H1 (cell line): ENCODE measurements around the gene PLCL2. TPM values are rescaled to one million over a fixed set of nuclear protein-coding genes. Genes with fewer than 3 reads are reported as not detected.

Experiments used
- CTCF ChIA-PET: fragments of 300-600 bp; sonication (Branson Sonifier 250); formaldehyde crosslinking; loops from one replicate; lab custom pipeline; 2021; ENCODE audit not compliant: partially characterized antibody; lab: Charles Lee
- POLR2A ChIA-PET: fragments of 300-600 bp; sonication (Branson Sonifier 250); formaldehyde crosslinking; loops from one replicate; lab custom pipeline; 2021; ENCODE audit warnings: inconsistent platforms; ENCODE audit not compliant: partially characterized antibody; lab: Charles Lee
- DNase-seq, 2 experiments: peaks; one replicate each; pipeline versions ENCODE4 v3.0.0 to v3.0.0-alpha.2; 2010 to 2022; ENCODE audit warnings: low spot score in 2 of 2, low read depth in 1 of 2, mixed read lengths in 1 of 2
- FAIRE-seq: peaks from 2 replicates; lab custom pipeline; 2011; peaks lifted over from hg19 to GRCh38; lab: Jason Lieb, UNC
- H2AFZ ChIP-seq: 2 replicates; pipeline ENCODE4 v1.8.1; 2012; ENCODE audit warnings: low read length, inconsistent platforms
- H2AK5ac ChIP-seq: 2 replicates; pipeline ENCODE4 v1.6.1; 2013; ENCODE audit warnings: low read depth, low read length
- H2BK120ac ChIP-seq: replicated peaks from 2 replicates; pipeline ENCODE3; 2013; ENCODE audit warnings: low read depth, low read length, inconsistent platforms
- H2BK12ac ChIP-seq: 2 replicates; pipeline ENCODE4 v1.6.1; 2013; ENCODE audit warnings: low read depth, low read length
- H2BK15ac ChIP-seq: 2 replicates; pipeline ENCODE4 v1.6.1; 2013; ENCODE audit warnings: low read length
- H2BK20ac ChIP-seq: 2 replicates; pipeline ENCODE4 v1.6.1; 2013; ENCODE audit warnings: low read length
- H2BK5ac ChIP-seq: 2 replicates; pipeline ENCODE4 v1.6.1; 2013; ENCODE audit warnings: low read depth, low read length
- H3K14ac ChIP-seq: 2 replicates; pipeline ENCODE4 v1.6.1; 2013; ENCODE audit warnings: inconsistent platforms; ENCODE audit not compliant: insufficient read length
- H3K18ac ChIP-seq: 2 replicates; pipeline ENCODE4 v1.6.1; 2013; ENCODE audit warnings: low read length; ENCODE audit errors: extremely low read depth
- H3K23ac ChIP-seq: 2 replicates; pipeline ENCODE4 v1.6.1; 2013; ENCODE audit warnings: inconsistent platforms; ENCODE audit not compliant: insufficient read length
- H3K23me2 ChIP-seq: 2 replicates; pipeline ENCODE4 v1.6.1; 2013; ENCODE audit warnings: low read depth, low read length
- H3K27ac ChIP-seq: 2 replicates; pipeline ENCODE4 v1.6.1; 2011; ENCODE audit warnings: low read depth, low read length, inconsistent platforms
- H3K27me3 ChIP-seq, 4 experiments: replicated peaks in 1 of 4; 1 replicate in 1 of 4; 2 replicates in 3 of 4; pipeline versions ENCODE4 v1.6.1 to v1.8.1; 2011 to 2013; ENCODE audit warnings: low read length in 3 of 4, mild to moderate bottlenecking in 3 of 4, inconsistent platforms in 2 of 4, mixed read lengths in 2 of 4, moderate library complexity in 1 of 4; ENCODE audit not compliant: control insufficient read depth in 3 of 4, insufficient read depth in 3 of 4; ENCODE audit errors: extremely low read depth in 1 of 4
- H3K36me3 ChIP-seq, 4 experiments: 2 replicates each; pipeline versions ENCODE4 v1.6.1 to v1.8.1; 2011 to 2013; ENCODE audit warnings: mild to moderate bottlenecking in 4 of 4, low read length in 3 of 4, moderate library complexity in 2 of 4, control low read depth in 1 of 4, inconsistent platforms in 1 of 4; ENCODE audit not compliant: insufficient read depth in 4 of 4, control insufficient read depth in 2 of 4
- H3K4ac ChIP-seq: replicated peaks from 2 replicates; pipeline ENCODE3; 2013; ENCODE audit warnings: low read length, low read depth, mixed read lengths, inconsistent platforms; ENCODE audit not compliant: insufficient read length
- H3K4me1 ChIP-seq, 4 experiments: replicated peaks in 1 of 4; 1 replicate in 1 of 4; 2 replicates in 3 of 4; pipeline versions ENCODE4 v1.6.1 to v1.8.1; 2011 to 2013; ENCODE audit warnings: low read length in 3 of 4, inconsistent platforms in 2 of 4, mixed read lengths in 1 of 4; ENCODE audit not compliant: insufficient read depth in 4 of 4, control insufficient read depth in 3 of 4
- H3K4me2 ChIP-seq, 2 experiments: 2 replicates each; pipeline versions ENCODE4 v1.6.1 to v1.8.1; 2011 to 2013; ENCODE audit warnings: low read depth in 2 of 2, low read length in 2 of 2, control low read depth in 1 of 2, inconsistent platforms in 1 of 2, mild to moderate bottlenecking in 1 of 2; ENCODE audit not compliant: insufficient read depth in 1 of 2
- H3K4me3 ChIP-seq, 4 experiments: fragments of 200-600, 300-600 bp in 1 of 4; sonication (generic), shearing (Covaris generic), sonication (Bioruptor Twin) in 1 of 4; 2 replicates each; pipeline versions ENCODE4 v1.5.1 to v1.8.1; 2011 to 2016; ENCODE audit warnings: low read length in 4 of 4, low read depth in 3 of 4, control low read depth in 2 of 4, inconsistent platforms in 2 of 4, mild to moderate bottlenecking in 2 of 4, mixed read lengths in 1 of 4, moderate library complexity in 1 of 4; ENCODE audit not compliant: insufficient read depth in 2 of 4; ENCODE audit errors: extremely low read depth in 1 of 4
- H3K56ac ChIP-seq: replicated peaks from 2 replicates; pipeline ENCODE3; 2013; ENCODE audit warnings: low read depth, mild to moderate bottlenecking, mixed read lengths, low read length, inconsistent platforms; ENCODE audit not compliant: insufficient read length
- H3K79me1 ChIP-seq: 2 replicates; pipeline ENCODE4 v1.6.1; 2013; ENCODE audit warnings: low read depth, low read length, control low read depth
- H3K79me2 ChIP-seq, 2 experiments: 2 replicates each; pipeline versions ENCODE4 v1.6.1 to v1.8.1; 2012 to 2013; ENCODE audit warnings: low read length in 2 of 2, mild to moderate bottlenecking in 2 of 2, inconsistent platforms in 1 of 2; ENCODE audit not compliant: insufficient read depth in 2 of 2, control insufficient read depth in 1 of 2
- H3K9ac ChIP-seq, 4 experiments: replicated peaks in 1 of 4; 1 replicate in 1 of 4; 2 replicates in 3 of 4; pipeline versions ENCODE4 v1.6.1 to v1.8.1; 2011 to 2013; ENCODE audit warnings: low read depth in 3 of 4, low read length in 3 of 4, control low read depth in 2 of 4, mild to moderate bottlenecking in 2 of 4, moderate library complexity in 2 of 4, inconsistent platforms in 1 of 4; ENCODE audit errors: extremely low read depth in 1 of 4
- H3K9me3 ChIP-seq, 2 experiments: 2 replicates each; pipeline versions ENCODE4 v1.6.1 to v1.8.1; 2012 to 2013; ENCODE audit warnings: mild to moderate bottlenecking in 2 of 2, moderate library complexity in 2 of 2, control low read depth in 1 of 2, inconsistent platforms in 1 of 2, low read depth in 1 of 2, low read length in 1 of 2, mixed read lengths in 1 of 2; ENCODE audit not compliant: insufficient read depth in 2 of 2
- H4K20me1 ChIP-seq, 2 experiments: replicated peaks in 1 of 2; 2 replicates each; pipeline versions ENCODE3 to v1.8.1; 2011 to 2013; ENCODE audit warnings: inconsistent platforms in 2 of 2, low read length in 2 of 2, mild to moderate bottlenecking in 1 of 2; ENCODE audit not compliant: insufficient read depth in 2 of 2, control insufficient read depth in 1 of 2
- H4K5ac ChIP-seq: 2 replicates; pipeline ENCODE4 v1.6.1; 2013; ENCODE audit warnings: low read length, low read depth, mixed read lengths, inconsistent platforms; ENCODE audit not compliant: insufficient read length
- H4K8ac ChIP-seq: 2 replicates; pipeline ENCODE4 v1.8.0; 2013; ENCODE audit warnings: mild to moderate bottlenecking, moderate library complexity, low read length, inconsistent platforms; ENCODE audit not compliant: insufficient read depth; ENCODE audit errors: extremely low read depth
- H4K91ac ChIP-seq: replicated peaks from 2 replicates; pipeline ENCODE3; 2013; ENCODE audit warnings: low read length, mixed read lengths, inconsistent platforms; ENCODE audit not compliant: insufficient read length
- ASH2L ChIP-seq: fragments of 200-600, 300-600 bp; sonication (generic); IDR thresholded peaks from one replicate; pipeline ENCODE4 v1.7.1; 2017; ENCODE audit warnings: low read length
- JUND ChIP-seq: IDR thresholded peaks from 2 replicates; pipeline ENCODE4 v1.6.1; 2011; ENCODE audit warnings: mild to moderate bottlenecking, improper control_type of control experiment, low read length
- RXRA ChIP-seq: IDR thresholded peaks from 2 replicates; pipeline ENCODE4 v1.6.1; 2011; ENCODE audit warnings: low read depth, mild to moderate bottlenecking, low read length, moderate library complexity; ENCODE audit not compliant: insufficient read depth
- SIRT6 ChIP-seq: IDR thresholded peaks from one replicate; pipeline ENCODE4 v1.7.1; 2012; ENCODE audit warnings: low read length, inconsistent platforms
- TAF1 ChIP-seq: IDR thresholded peaks from 2 replicates; pipeline ENCODE4 v1.6.1; 2011; ENCODE audit warnings: mild to moderate bottlenecking, low read depth, low read length
- WGBS, 2 experiments: shearing (Covaris generic) in 1 of 2; methylation state at CpG; one replicate each; pipeline versions ENCODE4 v1.1.6 to v1.1.7; 2013 to 2015; ENCODE audit warnings: low lambda C conversion rate in 2 of 2, mixed read lengths in 2 of 2, inconsistent platforms in 1 of 2, low coverage in 1 of 2, missing lambda C conversion rate in 1 of 2; ENCODE audit not compliant: insufficient replicate concordance in 2 of 2, insufficient coverage in 1 of 2, insufficient read length in 1 of 2; ENCODE audit errors: extremely low coverage in 1 of 2, missing lambda C conversion rate in 1 of 2; 5-methylcytosine and 5-hydroxymethylcytosine counted together
- polyA plus RNA-seq, 7 experiments: library from polyadenylated mRNA; depleted of rRNA in 3 of 7; stranded (reverse) in 5 of 7; unstranded in 2 of 7; fragments of >200 nt in 5 of 7; fragments of 200-250 nt in 2 of 7; gene quantifications; 1 replicate in 5 of 7; 2 replicates in 1 of 7; 4 replicates in 1 of 7; pipeline versions ENCODE4 v1.2.1 to v1.2.3, GENCODE V29; 2011 to 2013; ENCODE audit warnings: missing spikeins in 2 of 7, mixed read lengths in 2 of 7
- total RNA-seq: library from RNA; stranded (reverse); fragmentation: NEBNext Ultra II Directional; extraction: Animal tissue kit (Norgen Biotek cat#: 25700); gene quantifications from 2 replicates; pipeline ENCODE4 v1.2.1, GENCODE V29; 2021

PLCL2 gene
- total and polyA plus RNA-seq, 2 of the 8 experiments (the other 6 are each of a cell fraction or from before 2014, with no cell fraction given) = 3.5 to 6.8 TPM

DNA sequence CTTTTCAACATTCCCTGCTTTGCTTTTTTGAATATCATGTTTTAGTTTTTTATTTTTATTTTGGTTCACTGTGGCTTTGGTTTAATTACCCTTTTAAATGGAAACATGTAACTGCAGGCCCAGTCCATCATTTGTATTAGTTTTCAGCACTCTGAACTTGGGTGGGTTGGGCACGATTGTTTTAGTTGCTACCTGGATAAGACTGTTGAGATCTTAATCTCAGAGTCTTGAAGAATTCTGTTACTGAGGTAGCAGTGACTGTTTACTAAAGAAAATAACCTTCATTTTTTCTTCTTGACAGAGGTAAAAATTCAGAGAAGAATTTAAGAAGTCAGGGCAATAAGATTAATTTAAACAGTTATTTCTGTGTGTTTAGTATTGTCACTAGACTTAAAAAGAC lies 15.2 kb downstream of the PLCL2 start:
- no peak overlapping the region for H3K4me3 ChIP-seq
- FAIRE-seq (no peak), DNase-seq (no peak)
- H3K36me3 ChIP-seq = no peaks in the 10 kb centered on the region
- H2BK20ac ChIP-seq = no peak overlapping the region
- no peaks in the 10 kb centered on the region for H3K9me3 ChIP-seq
- H4K20me1 ChIP-seq = peaks cover 0 to 2% of the 10 kb centered on the region in 2 experiments
- H2BK120ac ChIP-seq = no peak overlapping the region
- POLR2A ChIA-PET = no interaction called here
- H2BK5ac ChIP-seq = no peak overlapping the region
- H2AFZ ChIP-seq = no peak overlapping the region
- no peak overlapping the region for H4K8ac ChIP-seq
- no peak overlapping the region for H3K56ac ChIP-seq
- H3K27me3 ChIP-seq = no peaks in the 10 kb centered on the region
- H3K14ac ChIP-seq = no peak overlapping the region
- WGBS, 2 experiments = 95% methylated on average over 1 of the region's 1 CpG; no CpG with 5 or more reads in 1 of the 2 experiments
- H3K23me2 ChIP-seq = no peaks in the 10 kb centered on the region
- no peak overlapping the region for H4K91ac ChIP-seq
- H3K9ac ChIP-seq = no peak overlapping the region
- H3K79me1 ChIP-seq = no peaks in the 10 kb centered on the region
- CTCF ChIA-PET = interaction anchor here (0.6 to 1.3 kb wide), 2 partner anchors 29 to 34 kb away, joined by 3 to 4 read pairs; no protein-coding TSS in a partner anchor
- H3K4ac ChIP-seq = no peak overlapping the region
- no peak overlapping the region for H2AK5ac ChIP-seq
- H3K18ac ChIP-seq = no peak overlapping the region
- no peak overlapping the region for H3K23ac ChIP-seq
- H3K4me2 ChIP-seq = no peak overlapping the region
- H3K79me2 ChIP-seq = peaks cover 0 to 49% of the 10 kb centered on the region in 2 experiments; a peak in 3 of 4 replicates
- no peak overlapping the region for H2BK15ac ChIP-seq
- H3K27ac ChIP-seq = no peak overlapping the region
- no peak overlapping the region for H2BK12ac ChIP-seq
- no peak overlapping the region for H4K5ac ChIP-seq
- peaks cover under 1 to 11% (median 4%) of the 10 kb centered on the region in 4 experiments; a peak in 5 of 7 replicates for H3K4me1 ChIP-seq
- no peak for TF ChIP-seq TAF1
- TF ChIP-seq JUND = no peak
- no peak for TF ChIP-seq RXRA
- no peak for TF ChIP-seq ASH2L
- TF ChIP-seq SIRT6 = no peak
